GM12801 (cell line): ENCODE measurements around the gene GNG7.

Experiments
- CTCF ChIP-seq: IDR thresholded peaks from one replicate; pipeline ENCODE4 v1.5.1; 2011; ENCODE audit warnings: control low read depth; ENCODE audit not compliant: insufficient read length; ENCODE audit errors: extremely low read depth

The GNG7 gene

GRCh38 chr19:2482354-2483038 is 220.0 kb downstream of the GNG7 start:
- no peak for TF ChIP-seq CTCF

DNA sequence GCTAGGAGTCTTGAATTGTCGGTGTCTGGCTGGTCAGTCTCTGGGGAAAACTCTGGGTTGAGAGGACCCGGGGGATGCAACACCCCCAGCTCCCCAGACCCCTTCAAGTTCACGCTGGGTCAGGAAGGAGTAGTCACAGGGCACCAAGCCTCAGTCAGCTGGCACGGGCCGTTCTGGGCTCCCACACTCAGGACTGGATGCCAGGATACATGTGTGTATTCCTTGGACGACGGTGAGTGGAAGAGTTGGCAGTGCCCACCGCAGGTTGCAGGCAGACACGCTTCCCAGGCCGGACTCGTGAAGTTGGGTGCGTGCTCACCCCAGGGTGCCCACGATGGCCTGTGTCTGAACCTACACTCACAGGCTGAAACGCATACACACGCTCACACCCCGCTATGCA is 221.0 kb downstream of the GNG7 start:
- TF ChIP-seq CTCF: no peak

DNA sequence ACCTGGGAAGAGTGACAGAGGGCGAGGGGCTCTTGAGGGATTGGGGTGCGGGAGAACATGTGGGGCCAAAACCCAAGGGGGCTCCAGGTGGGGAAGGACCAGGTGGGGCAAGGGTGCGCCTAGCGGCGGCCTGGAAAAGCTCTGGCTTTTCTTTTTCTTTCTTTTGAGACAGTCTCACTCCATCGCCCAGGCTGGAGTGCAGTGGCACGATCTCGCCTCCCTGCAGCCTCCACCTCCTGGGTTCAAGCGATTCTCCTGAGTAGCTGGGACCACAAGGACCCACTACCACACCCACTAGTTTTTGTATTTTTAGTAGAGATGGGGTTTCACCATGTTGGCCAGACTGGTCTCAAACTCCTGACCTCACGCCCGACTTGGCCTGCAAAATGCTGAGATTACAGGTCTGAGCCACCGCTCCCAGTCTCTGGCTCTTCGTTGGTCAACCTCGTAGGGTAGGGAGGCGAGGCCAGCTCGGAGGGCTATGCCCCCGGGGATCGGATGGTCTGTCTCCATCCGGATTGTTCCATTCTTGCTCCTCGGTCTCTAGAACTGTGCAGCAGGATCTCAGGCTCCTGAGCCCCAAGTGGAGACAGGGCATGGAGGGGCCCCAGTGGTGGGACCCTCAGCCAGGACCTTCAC is 222.8 kb downstream of the GNG7 start:
- TF ChIP-seq CTCF: no peak

- TF ChIP-seq CTCF: no peak
Observed at GRCh38 chr19:2478756-2479555, 223.5 kb downstream of the GNG7 start.

DNA sequence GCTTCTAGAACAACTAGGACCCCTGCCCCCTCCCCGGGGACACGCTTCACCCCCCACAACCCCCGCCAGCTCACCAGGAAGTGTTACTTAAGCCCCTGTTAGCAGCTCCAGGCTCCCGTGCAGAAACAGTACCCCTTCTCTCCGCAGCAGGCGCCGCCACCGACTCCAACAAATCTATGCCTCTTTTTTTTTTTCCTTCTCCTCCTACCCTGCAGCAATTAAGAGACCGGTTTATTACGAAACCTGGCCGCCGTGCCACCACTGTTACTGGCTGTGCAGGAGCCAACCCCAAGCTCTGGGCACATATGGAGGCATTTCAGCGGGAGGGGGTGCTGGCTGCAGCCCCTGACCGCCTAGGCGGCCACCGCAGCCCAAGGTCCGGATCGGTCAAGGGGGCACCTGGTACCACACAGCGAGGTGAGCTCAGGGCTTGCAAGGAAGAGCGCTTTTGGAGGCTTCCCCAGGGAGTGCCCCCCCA is 224.2 kb downstream of the GNG7 start:
- TF ChIP-seq CTCF: no peak

- TF ChIP-seq CTCF: no peak
Observed at GRCh38 chr19:2477732-2478191, 224.7 kb downstream of the GNG7 start.

GRCh38 chr19:2477141-2477710 is 225.3 kb downstream of the GNG7 start:
- TF ChIP-seq CTCF: no peak
